HL-60/S4 treated with retinoic acid at 250 ng/mL for 4 days and 3 days (cell line): Measurements from ENCODE around the gene FOXB2.

Source experiments
- in situ Hi-C: fragments of 300-500 bp; cut with MboI; formaldehyde crosslinking; loops from 2 replicates; pipeline ENCODE4 v1.7.0; 2022; ENCODE audit warnings: low sequenced_read_pairs

Gene FOXB2

GRCh38 chr9:77015327-77016048 is 4.0 kb upstream of the FOXB2 start:
- in situ Hi-C loops = no loop called here

- in situ Hi-C loops = no loop called here
Observed at GRCh38 chr9:77016121-77016525, 3.3 kb upstream of the FOXB2 start.

DNA sequence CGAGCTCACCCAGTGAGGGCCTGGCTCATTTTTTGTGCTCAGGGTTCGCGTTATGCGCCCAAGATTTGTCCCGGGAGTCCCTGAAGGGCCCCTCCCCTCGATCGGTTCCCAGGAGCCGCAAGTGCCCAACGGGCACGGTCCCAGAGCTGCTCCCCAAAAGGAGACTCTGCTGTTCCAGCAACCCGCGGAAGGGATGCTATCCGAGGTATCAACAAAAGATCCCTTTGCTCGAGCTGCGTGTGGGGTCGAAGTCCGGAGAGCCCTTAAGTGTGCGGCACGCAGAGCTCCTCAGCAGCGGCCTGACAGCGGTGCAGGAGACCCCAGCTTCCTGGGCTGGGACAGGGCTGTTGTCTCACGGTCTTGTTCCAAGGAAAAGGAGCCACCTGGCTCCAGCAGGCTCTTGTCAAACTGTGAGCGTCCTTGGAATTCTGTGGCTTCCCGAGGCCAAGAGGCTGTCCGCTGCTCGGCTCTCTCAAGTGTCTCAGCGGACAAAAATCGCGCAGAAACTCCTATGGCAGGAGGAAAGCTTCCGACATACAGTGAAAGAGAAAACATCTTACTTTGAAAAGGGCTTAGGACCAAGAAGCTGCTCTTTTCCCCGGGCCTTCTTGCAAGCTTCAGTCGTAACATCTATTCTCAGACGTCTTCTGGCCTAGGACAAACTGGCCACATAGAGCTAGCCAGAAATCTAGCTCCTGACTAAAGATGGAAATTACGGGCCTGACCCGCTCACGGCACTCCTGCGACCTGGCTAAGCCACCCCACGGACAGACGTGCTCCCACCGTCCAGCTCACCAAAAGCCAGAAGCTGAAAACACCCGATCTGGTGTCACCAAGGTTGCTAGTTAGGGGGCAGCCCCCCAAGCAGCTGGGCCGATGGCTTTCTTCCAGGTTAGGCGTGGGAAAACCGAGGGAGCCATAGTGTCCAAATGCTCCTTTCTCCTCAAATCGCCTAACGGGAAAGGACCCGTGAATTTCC is 2.6 kb upstream of the FOXB2 start:
- in situ Hi-C loops = no loop called here

GRCh38 chr9:77017505-77017894 is 2.0 kb upstream of the FOXB2 start:
- in situ Hi-C loops = no loop called here

- in situ Hi-C loops = no loop called here
Observed at GRCh38 chr9:77018058-77018968, 1.1 kb upstream of the FOXB2 start.

DNA sequence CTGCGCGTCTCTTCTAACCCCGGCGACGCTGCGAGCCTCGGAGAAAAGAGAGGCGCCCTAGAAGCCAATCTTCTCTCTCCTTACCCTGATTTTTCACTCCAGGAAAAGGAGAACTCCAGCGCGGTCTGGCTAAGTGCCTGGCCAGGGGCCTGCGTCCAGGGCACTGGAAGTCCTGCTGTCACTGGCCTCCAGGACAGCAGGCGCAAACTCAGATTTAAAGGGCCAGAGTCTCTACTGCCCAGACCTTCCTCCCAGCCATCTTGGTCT is 553 bp upstream of the FOXB2 start:
- in situ Hi-C loops = no loop called here

- in situ Hi-C loops = no loop called here
Observed at GRCh38 chr9:77019926-77020412, 514 bp downstream of the FOXB2 start.

- in situ Hi-C loops = no loop called here
Observed at GRCh38 chr9:77020413-77021290, 1.2 kb downstream of the FOXB2 start.

DNA sequence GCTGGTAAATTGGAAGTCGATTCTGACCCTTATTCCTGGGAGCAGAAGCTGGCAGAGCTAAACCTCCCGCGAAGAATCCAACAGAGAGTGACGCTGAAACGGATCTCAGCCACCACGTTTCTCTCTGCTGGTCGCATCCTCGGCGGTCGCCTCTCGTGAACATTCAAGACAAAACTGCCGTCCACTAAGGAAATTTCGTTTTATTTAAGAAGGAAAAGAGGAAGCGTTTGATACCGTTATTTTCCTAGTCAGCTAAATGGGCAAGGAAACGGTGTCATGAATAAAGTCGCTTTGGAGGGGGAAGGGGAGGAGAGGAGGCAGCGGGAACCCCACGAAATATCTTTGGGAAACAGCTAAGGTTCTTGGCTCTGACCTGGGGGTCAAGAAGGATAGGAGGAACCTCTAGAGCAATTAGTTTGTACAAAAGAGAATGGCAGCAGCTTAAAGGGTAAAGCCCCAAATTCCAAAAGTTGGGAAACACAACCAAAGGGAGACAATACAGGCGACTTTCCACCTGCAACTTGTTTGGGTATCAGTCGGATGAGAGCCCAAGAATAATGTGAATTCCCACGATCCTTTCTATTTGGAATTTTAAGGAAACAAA is 1.9 kb downstream of the FOXB2 start:
- in situ Hi-C loops = no loop called here

DNA sequence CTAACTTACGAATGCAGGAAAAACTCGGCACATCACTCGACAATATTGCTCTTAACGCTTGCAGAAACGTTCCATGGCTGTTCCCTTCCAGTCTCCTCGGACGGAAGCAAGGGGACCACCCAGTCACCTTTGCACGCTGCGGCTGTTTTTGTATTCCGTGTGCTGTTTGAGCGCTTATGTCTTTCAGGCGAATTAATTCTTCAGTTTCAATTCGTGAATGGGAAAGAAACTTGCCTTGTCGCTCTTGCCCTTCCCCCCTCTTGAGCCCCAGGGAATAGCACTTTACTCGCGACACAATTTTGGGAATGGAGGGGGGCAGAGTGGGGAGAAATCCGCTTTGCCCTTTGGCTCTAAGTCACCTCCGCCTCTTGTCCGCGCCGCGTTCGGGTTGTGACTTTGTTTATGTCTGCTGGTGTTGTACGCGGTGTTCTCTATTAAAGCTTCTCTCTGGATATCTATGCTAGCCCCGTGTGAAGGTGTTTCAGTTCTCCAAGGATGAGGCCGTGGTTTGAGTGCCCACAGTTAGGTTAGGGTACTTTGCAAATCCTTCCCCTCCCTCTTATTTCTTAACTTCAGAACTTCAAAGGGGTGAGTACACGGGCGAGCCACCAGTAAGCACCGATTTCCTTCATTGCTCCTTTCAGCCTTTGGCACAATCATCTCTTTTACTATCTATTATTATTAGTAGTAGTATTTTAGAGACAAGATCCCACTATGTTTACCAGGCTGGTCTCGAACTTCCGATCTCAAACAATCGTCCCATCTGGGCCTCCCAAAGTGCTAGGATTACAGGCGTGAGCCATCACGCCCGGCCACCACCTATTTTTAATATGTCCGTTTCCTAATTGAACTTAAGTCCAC is 2.7 kb downstream of the FOXB2 start:
- in situ Hi-C loops = no loop called here

- in situ Hi-C loops = no loop called here
Observed at GRCh38 chr9:77022783-77023440, 3.5 kb downstream of the FOXB2 start.

DNA sequence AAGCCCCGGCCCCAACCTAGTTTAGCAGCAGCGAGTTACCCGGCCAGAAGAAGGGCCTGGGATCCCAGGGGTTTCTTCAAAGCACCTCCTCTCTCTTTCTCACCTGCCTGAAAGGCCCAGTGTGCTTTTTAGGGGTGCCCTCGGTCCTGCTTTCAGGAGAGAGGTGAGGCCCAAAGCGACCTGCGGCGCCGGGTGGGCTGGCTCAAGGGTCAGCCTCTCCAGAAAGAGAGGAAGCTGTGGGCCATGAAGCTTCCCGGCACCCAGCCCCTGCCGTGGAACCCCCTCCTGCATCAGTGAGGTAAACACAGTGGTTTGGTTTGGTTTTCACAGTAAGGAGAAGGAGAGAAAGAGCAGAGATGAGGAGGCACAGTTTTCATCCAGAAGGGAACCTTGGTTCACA is 4.3 kb downstream of the FOXB2 start:
- in situ Hi-C loops = no loop called here

DNA sequence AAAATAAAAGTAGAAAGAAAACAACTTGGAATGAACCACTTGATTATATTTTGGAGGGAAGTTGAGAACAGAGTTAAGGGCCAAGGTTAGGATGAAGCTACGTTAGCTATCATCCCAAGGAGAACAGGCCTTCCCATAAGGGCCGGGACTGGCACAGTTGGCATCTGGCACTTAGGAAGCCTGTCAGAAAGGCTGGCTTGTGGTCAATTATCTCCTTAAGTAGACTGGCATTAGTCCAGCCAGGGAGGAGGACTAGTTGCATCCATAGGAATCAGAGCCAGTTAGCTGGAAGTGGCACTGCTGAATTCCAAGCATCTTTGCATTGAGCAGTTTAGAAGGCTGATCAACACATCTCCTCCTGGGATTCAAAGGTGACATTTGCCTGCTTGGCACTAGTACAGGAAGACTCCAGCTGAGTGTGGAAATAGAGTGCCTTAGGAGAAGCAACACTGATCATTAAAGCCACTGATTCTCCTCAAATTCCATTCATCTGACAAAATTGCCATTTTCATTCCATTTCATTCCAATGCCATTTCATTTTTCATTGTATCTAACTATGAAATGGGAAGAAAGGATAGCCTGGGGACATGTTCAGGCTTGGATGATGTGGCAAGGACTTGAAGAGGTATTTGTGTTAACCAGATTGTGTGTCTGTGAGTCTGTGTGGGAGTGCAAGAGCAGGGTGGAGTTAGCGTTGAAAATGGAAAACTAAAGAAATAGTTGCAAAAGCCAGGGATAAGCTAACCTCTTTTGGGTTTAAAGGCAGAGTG is 5.5 kb downstream of the FOXB2 start:
- in situ Hi-C loops = no loop called here

- in situ Hi-C loops = no loop called here
Observed at GRCh38 chr9:77028478-77028877, 9.0 kb downstream of the FOXB2 start.

- in situ Hi-C loops = no loop called here
Observed at GRCh38 chr9:77030045-77030444, 10.6 kb downstream of the FOXB2 start.

GRCh38 chr9:77038281-77039036 is 19.0 kb downstream of the FOXB2 start:
- in situ Hi-C loops = no loop called here

- in situ Hi-C loops = no loop called here
Observed at GRCh38 chr9:77040340-77040739, 20.9 kb downstream of the FOXB2 start.
